ENCODE data around the gene COL18A1. TPM values are rescaled to one million over a fixed set of nuclear protein-coding genes. Genes with fewer than 3 reads are reported as not detected.

Gene COL18A1
- total RNA-seq, 2 donors from 2014 or later, result 117 to 134 TPM

- Histone ChIP-seq H3K27me3 (no peaks in the 10 kb centered on the region), H3K4me1 (peaks cover 0 to 23% of the 10 kb centered on the region in 2 donors), H3K27ac (no peak overlapping the region), H3K9me3 (no peaks in the 10 kb centered on the region), H3K4me3 (no peak overlapping the region), H3K36me3 (no peaks in the 10 kb centered on the region)
- TF ChIP-seq CTCF (IDR thresholded peaks at IDR 0.05), result no peak
- DNase-seq (ENCODE audit: low spot score), result no peak
Measured at GRCh38 chr21:45536301-45537081, 131.5 kb downstream of the COL18A1 start.

DNA sequence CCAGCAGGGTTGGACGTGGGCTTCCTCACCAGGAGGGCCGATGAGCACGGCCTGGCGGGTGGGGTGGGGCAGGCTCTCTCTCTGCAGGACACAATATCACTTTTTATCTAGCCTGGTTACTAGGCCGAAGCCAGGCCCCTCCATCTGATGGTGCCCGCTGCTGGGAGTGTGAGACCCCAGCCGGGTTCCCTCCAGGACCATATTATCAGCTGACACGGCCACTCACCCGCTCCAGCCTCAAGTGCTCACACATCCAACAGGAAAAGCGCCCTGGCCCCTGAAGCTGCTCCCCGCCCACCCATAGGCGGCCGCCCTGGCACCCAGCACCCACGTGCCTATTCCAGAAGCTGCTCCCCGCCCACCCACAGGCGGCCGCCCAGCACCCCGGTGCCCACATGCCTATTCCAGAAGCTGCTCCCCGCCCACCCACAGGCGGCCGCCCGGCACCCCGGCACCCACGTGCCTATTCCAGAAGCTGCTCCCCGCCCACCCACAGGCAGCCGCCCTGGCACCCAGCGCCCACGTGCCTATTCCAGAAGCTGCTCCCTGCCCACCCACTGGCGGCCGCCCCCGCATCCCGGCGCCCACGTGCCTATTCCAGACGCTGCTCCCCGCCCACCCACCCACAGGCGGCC lies 132.3 kb downstream of the COL18A1 start:
- Histone ChIP-seq H3K4me3 (no peak overlapping the region), H3K36me3 (no peaks in the 10 kb centered on the region), H3K27me3 (no peaks in the 10 kb centered on the region), H3K27ac (no peak overlapping the region), H3K9me3 (no peaks in the 10 kb centered on the region), H3K4me1 (peaks cover 0 to 30% of the 10 kb centered on the region in 2 donors)
- no peak for TF ChIP-seq CTCF (IDR thresholded peaks at IDR 0.05)
- no peak for DNase-seq (ENCODE audit: low spot score)

DNA sequence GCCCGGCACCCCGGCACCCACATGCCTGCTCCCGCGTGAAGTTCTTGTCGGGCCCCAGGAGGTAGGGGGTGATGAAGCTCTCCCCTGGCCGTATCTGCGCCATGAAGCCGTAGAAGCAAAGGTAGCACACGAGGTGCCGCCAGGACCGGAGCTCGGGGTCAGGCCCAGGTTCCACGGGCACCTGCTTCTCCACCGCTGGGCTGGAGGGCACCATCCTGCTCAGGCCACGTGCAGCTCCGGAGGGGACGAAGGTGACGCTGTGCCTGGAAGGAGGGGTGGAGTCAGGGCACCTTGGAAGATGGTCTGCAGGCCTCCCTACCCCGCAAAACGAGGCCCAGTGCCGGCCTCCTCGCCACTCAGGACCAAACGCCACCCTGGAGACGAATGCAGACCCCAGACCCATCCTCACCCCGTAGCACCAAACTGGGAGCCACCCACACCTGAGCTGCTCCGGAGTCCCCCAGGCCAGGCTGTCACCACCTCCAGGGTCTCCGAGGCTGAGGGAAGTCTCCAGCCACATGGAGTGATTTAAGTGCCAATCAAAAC lies 132.9 kb downstream of the COL18A1 start:
- no peaks in the 10 kb centered on the region for H3K27me3 ChIP-seq

DNA sequence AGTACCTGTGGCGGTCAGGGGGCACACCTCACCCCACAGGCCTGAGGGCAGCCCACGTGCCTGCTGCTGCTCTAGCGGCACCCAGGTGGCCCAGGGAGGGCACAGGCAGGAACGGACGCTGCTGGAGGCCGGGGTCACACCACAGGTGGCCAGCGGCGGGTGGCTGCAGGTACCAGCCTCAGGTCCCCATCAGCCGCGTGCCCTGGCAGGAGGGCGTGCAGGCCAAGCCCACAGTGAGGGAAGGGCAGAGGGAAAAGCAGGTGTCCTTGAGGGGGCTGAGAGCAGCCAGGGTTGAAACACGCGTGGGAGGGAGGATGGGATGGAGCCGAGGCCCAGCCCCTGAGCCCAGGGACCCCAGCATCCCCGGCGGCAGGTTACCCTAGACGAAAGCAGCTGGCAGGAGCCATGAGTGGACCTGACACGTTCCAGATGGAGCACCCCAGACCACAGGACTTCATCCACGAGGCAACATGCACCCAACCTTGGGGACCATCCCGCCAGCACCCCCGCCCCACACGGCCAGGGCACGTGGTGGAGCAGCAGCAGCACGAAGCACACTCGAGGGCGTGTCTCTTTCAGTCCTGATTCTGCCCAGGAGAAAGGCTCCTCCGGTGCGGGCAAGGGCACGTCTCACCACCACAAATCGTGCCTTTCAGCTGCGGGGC lies 133.5 kb downstream of the COL18A1 start:
- no peak for DNase-seq (ENCODE audit: low spot score)
- TF ChIP-seq CTCF (IDR thresholded peaks at IDR 0.05), result no peak
- Histone ChIP-seq H3K27ac (no peak overlapping the region), H3K27me3 (no peaks in the 10 kb centered on the region), H3K4me3 (no peak overlapping the region), H3K9me3 (no peaks in the 10 kb centered on the region), H3K36me3 (no peaks in the 10 kb centered on the region), H3K4me1 (peaks cover 0 to 40% of the 10 kb centered on the region in 2 donors)

More for the DNA sequence above, 132.9 kb downstream of the COL18A1 start:
- no peak for DNase-seq (ENCODE audit: low spot score)
- Histone ChIP-seq H3K9me3 (no peaks in the 10 kb centered on the region), H3K4me1 (peaks cover 0 to 33% of the 10 kb centered on the region in 2 donors), H3K27ac (no peak overlapping the region), H3K4me3 (no peak overlapping the region), H3K36me3 (no peaks in the 10 kb centered on the region)
- no peak for TF ChIP-seq CTCF (IDR thresholded peaks at IDR 0.05)

GRCh38 chr21:45539046-45539795 lies 134.3 kb downstream of the COL18A1 start:
- Histone ChIP-seq H3K27ac (no peak overlapping the region), H3K4me1 (peaks cover 0 to 37% of the 10 kb centered on the region in 2 donors), H3K27me3 (no peaks in the 10 kb centered on the region), H3K36me3 (no peaks in the 10 kb centered on the region), H3K4me3 (no peak overlapping the region), H3K9me3 (no peaks in the 10 kb centered on the region)
- TF ChIP-seq CTCF (IDR thresholded peaks at IDR 0.05), result no peak
- DNase-seq (ENCODE audit: low spot score), result peak; percentile 54

Measured in right atrium auricular region (tissue), 2 donors.